ENCODE results near the gene SLC9C2.

SLC9C2 gene

DNA sequence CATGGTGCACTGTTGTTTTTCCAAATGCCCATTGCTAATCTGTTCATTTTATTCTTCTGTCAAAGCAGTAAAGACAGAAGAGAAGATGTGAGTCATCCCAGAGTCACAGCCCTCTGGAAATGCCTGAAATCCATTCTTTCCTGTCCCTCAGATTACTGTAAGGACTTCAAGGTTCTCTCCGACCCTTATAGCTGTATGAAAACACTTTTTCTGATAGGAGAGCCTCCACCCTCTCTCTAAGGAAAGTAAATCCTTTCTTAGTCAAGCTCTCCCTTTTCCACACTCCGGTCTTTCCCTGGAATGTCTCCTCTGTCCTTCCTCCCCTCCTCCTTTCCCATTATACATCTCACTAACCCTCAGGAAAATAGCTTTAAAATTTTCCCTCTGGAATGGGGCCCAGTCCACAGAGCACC lies 129.3 kb downstream of the SLC9C2 start (continued):
- no peak for TF ChIP-seq PPARA (CRISPR knock-in tag; IDR thresholded peaks at IDR 0.05; ENCODE audit: borderline replicate concordance)
- TF ChIP-seq ZFP30 (CRISPR knock-in tag; IDR thresholded peaks at IDR 0.05), result no peak
- TF ChIP-seq CREB5 (CRISPR knock-in tag; IDR thresholded peaks at IDR 0.05; ENCODE audit: low read depth), result no peak
- TF ChIP-seq, protein P1, sequence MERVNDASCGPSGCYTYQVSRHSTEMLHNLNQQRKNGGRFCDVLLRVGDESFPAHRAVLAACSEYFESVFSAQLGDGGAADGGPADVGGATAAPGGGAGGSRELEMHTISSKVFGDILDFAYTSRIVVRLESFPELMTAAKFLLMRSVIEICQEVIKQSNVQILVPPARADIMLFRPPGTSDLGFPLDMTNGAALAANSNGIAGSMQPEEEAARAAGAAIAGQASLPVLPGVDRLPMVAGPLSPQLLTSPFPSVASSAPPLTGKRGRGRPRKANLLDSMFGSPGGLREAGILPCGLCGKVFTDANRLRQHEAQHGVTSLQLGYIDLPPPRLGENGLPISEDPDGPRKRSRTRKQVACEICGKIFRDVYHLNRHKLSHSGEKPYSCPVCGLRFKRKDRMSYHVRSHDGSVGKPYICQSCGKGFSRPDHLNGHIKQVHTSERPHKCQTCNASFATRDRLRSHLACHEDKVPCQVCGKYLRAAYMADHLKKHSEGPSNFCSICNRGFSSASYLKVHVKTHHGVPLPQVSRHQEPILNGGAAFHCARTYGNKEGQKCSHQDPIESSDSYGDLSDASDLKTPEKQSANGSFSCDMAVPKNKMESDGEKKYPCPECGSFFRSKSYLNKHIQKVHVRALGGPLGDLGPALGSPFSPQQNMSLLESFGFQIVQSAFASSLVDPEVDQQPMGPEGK (CRISPR knock-in tag; IDR thresholded peaks at IDR 0.05; ENCODE audit: borderline replicate concordance), result no peak

- TF ChIP-seq ZNF8 (CRISPR knock-in tag; IDR thresholded peaks at IDR 0.05), result no peak
- TF ChIP-seq TSHZ2 (CRISPR knock-in tag; IDR thresholded peaks at IDR 0.05), result no peak
- no peak for TF ChIP-seq CSDC2 (CRISPR knock-in tag; IDR thresholded peaks at IDR 0.05)
- TF ChIP-seq GLIS3 (CRISPR knock-in tag; IDR thresholded peaks at IDR 0.05), result no peak
- TF ChIP-seq, protein P1 (CRISPR knock-in tag; IDR thresholded peaks at IDR 0.05; ENCODE audit: borderline replicate concordance), result no peak
- no peak for TF ChIP-seq ZFP30 (CRISPR knock-in tag; IDR thresholded peaks at IDR 0.05)
- TF ChIP-seq ZNF565 (CRISPR knock-in tag; conservative IDR thresholded peaks at IDR 0.05; ENCODE audit: low read depth), result no peak
- no peak for TF ChIP-seq ARNTL (CRISPR knock-in tag; IDR thresholded peaks at IDR 0.05; ENCODE audit: borderline replicate concordance, low read depth)
- no peak for TF ChIP-seq ISL1 (CRISPR knock-in tag; IDR thresholded peaks at IDR 0.05)
- TF ChIP-seq ZFP3 (CRISPR knock-in tag; IDR thresholded peaks at IDR 0.05), result no peak
- TF ChIP-seq ZNF70 (CRISPR knock-in tag; IDR thresholded peaks at IDR 0.05), result no peak
- ATAC-seq, result no peak
Measured at GRCh38 chr1:173470608-173471007, 132.3 kb downstream of the SLC9C2 start.

GRCh38 chr1:173469656-173470055 lies 133.2 kb downstream of the SLC9C2 start:
- no peak for ATAC-seq
- TF ChIP-seq GLIS3 (CRISPR knock-in tag; IDR thresholded peaks at IDR 0.05) (no peak), TSHZ2 (CRISPR knock-in tag; IDR thresholded peaks at IDR 0.05) (no peak), ZFP30 (CRISPR knock-in tag; IDR thresholded peaks at IDR 0.05) (no peak), ZFP3 (CRISPR knock-in tag; IDR thresholded peaks at IDR 0.05) (no peak), ZNF70 (CRISPR knock-in tag; IDR thresholded peaks at IDR 0.05) (no peak), RARB (CRISPR knock-in tag; IDR thresholded peaks at IDR 0.05) (no peak), TOX (CRISPR knock-in tag; IDR thresholded peaks at IDR 0.05; ENCODE audit: borderline replicate concordance) (no peak), ZC3H10 (CRISPR knock-in tag; IDR thresholded peaks at IDR 0.05) (no peak), CREB5 (CRISPR knock-in tag; IDR thresholded peaks at IDR 0.05; ENCODE audit: low read depth) (no peak), OSR1 (CRISPR knock-in tag; IDR thresholded peaks at IDR 0.05) (no peak), BACH2 (CRISPR knock-in tag; IDR thresholded peaks at IDR 0.05; ENCODE audit: borderline replicate concordance) (no peak)
- TF ChIP-seq, protein P1 (CRISPR knock-in tag; IDR thresholded peaks at IDR 0.05; ENCODE audit: borderline replicate concordance), result no peak
